ENCODE data around the gene EFCAB12. TPM values are rescaled to one million over a fixed set of nuclear protein-coding genes. Genes with fewer than 3 reads are reported as not detected.
"Not testable (repeated sequence)": the region's sequence is repeated elsewhere in the genome, so short reads cannot be mapped to it uniquely, and the experiment has no call there.

The EFCAB12 gene
- total RNA-seq, 1 donor from 2014 or later = 0.39 TPM

DNA sequence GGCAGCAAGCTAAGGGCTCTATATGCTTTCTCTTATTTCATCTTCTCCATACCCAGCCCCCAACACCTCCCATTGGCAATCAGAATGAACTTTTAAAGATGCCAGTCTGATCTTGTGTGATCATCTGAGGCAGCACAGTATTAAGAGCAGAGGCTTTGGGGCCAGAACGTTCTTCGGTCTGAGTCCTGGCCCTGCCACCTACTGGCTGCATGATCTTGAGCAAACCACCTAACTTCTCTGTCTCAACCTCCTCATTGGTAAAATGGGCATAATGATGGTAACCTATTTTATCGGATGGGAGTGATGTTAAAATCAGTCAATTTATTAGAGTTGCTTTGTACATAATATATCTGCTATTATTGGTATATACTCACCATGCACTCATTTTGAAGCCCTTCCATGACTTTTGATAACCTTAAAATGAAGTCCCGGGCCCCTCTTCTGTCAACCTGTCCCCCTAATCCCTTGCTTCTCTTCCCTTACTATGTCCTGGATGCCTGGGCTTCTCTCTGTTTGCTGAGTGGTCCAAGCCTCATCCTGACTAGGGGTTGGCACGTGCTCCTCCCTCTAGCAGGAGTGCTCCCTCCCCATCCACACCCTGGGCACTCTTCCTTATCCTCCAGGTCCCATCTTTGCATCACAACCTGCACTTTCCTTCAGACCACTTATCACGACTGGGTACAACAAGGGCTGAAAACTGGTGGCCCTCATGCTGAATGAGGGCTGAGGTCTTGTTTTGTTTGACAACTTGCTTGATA lies 6.3 kb downstream of the EFCAB12 start:
- intact Hi-C loops (cut with micrococcal nuclease) = no loop called here

DNA sequence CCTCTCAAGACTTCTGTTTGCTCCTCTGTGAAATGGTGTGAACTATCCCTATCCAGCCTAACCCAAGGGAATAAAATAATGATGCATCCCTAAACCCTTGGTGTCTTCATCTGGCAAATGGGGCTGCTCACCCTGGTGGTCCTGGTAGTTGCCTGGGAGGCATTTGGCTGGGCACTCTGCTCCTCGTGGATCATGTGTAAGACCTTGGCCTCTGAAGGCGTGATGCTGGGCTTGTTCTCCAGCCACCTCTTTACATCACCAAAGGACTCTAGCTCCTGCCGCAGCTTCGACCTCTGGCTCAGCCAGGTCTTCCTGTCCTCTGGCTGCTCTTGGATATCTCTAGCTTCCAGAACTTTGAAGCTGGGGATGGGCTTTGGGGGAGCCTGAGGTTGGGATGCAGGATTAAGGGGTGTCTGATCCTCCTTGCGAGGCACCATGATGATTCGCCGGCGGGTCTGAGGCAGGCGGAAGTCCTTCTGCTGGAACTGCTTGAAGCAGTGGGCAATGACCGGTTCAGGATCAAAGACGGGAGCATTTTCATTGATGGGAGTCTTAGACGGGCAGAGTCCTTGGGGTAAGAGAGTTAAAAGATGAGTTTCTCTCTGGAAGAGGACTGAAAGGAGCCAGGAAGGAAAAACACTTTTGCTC lies 7.1 kb downstream of the EFCAB12 start:
- intact Hi-C loops (cut with micrococcal nuclease) = no loop called here

DNA sequence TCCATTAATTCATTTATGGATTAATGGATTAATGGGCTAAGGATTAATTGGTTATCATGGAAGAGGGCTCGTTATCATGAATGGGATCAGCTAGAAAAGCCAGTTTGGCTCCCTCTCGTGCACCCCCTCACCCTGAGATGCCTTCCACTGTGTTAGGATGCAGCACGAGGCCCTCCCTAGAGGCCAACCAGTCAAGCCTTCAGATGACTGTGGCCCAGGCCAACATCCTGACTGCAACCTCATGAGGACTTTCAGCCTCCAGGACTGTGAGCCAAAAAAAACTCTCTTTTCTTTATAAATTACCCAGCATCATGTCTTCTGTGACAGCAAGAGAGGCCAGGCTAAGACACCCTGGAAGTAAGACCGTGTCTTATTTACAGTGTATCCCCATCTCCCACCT lies 9.0 kb downstream of the EFCAB12 start:
- intact Hi-C loops (cut with micrococcal nuclease) = no loop called here

DNA sequence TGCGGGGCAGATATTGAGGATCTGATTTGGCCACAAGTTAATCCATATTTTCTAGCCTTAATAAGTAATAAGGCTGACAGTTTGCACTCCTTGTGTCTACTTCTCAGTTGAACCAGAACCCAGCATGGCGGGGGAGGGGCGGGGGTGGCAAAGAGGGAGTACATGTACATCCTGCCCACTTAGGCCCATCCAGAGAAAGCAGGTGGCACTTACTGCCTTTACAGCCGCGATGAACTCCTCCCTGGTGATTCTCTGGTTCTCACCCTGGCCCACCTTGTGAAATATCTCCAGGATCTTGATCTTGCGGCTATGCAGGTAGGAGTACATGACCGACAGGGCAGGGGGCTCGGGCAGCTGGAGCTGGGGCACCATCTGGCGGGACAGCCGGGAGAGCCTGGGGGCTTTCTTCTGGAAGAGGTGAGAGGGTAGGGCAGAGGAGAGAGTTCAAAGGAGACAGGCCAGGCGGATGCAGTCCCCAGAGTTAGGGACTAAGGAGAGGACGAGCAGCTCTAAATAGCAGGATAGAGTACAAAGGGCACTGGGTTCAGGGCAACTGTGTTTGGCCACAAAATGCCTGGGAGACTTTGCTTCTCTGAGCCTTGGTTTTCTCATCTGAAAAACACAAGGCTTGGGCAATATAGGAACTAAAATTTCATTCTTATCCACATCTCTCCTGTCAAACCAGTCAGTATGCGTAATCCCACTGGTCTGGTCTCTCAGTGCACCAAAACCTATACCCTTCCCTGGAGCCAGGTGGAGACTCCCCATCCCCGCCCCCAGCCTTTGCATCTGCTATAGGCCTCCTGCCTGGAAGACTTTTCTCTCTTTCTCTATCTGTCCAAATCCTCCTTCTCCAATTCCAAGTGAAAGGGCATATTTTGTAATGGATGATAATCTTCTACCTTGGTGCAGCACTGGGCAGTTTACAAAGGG lies 10.1 kb downstream of the EFCAB12 start:
- intact Hi-C loops (cut with micrococcal nuclease) = no loop called here

DNA sequence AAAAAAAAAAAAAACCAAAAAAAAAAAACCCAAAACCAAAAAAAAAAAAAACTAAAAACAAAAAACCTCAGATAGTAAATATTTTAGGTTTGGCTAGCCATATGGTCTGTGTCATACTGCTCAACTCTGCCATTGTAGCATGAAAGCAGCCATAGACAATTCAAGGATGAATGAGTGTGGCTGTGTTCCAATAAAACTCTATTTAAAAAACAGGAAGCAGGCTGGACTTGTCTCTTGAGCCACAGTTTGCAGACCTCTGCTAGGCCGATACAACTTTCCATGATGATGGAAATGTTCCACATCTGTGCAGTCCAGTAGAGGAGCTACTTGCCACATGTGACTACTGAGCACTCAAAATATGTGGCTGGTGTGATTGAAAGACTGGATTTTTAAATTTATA lies 11.1 kb downstream of the EFCAB12 start:
- intact Hi-C loops (cut with micrococcal nuclease) = no loop called here

DNA sequence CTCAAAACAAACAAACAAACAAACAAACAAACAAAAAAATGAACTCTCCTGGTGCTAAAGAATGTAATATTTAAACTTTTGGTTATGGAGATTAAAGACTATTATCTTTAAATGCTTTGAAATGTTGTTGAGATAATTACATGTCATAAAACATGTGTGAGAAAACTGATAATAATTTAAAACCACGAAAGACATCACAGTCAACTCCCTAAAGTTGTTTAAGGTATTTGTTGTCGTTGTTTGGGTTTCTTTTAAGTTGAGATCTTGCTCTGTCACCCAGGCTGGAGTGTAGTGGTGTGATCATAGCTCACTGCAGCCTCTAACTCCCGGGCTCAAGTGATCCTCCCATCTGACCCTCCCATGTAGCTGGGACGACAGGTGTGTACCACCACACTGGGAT lies 12.0 kb downstream of the EFCAB12 start:
- intact Hi-C loops (cut with micrococcal nuclease) = no loop called here

DNA sequence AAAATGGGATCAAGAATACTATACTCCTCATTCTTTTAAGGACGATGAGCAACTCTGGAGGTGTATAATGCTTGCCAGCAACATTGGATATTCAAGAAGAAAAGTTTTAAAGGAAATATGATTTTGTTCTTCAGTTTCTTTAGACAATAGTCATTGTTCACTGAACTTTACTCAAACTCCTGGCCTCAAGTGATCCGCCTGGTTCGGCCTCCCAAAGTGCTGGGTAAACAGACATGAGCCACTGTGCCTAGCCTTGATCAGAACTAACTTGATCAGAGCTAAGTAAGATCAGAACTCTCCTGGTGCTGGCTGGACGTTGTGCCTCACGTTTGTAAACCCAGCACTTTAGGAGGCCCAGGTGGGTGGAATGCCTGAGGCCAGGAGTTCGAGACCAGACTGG lies 12.6 kb downstream of the EFCAB12 start:
- intact Hi-C loops (cut with micrococcal nuclease) = no loop called here

DNA sequence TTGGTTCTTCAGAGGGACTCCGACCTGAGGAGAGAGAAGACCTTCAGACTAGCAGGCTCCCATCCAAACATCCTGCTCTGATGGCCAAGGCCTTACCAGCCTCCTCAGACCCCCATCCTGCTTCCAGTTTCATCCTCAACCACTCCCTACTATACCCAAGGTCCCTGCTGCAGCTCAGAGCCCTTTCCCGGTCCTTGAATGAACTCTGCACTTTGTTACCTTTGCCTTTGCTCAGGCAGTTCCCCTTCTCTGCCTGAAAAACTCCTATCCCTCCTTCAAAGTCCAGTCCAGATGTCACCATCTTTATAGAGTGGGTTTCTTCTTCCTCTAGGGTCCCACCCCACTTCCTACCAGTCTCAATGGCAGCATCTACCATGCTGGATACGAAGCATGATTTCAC lies 13.1 kb downstream of the EFCAB12 start:
- intact Hi-C loops (cut with micrococcal nuclease) = no loop called here

DNA sequence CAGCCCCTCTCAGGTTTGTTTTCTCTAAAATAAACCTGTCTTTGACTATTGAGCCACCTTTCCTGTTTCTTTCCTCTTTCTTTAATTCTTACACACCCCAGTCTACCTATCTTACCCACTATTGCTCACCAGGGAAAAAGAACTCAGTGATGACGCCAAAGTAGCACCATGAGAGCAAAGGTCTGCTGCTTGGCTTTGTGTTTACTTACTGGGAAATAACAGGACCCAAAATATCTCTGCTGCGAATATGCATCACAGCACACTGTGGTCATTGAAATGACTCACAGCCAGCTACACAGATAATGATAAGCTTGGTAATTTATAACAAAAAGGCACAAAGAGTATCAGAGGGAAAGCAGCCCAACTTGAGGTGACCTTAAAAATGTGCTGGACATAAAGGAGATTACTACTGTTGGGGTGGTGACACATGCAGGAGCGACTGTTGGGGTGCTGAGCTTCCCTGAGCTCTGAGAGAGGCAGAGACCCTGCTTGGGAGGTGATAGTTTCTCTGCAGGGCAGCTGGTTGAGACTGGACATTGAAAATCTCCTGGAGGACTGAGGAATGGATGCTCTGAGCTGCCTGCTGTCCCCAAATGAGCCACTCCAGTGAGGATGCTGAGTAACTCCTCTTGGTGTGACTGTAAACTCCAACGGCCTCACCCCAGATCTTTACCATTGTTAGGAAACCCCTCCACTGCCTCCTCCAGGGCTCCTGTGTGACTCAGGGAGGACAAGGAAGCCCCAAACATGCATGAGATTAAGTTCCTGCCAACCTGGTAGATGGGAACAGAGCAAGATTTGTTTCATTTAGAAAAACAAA lies 14.5 kb downstream of the EFCAB12 start:
- intact Hi-C loops (cut with micrococcal nuclease) = no loop called here

DNA sequence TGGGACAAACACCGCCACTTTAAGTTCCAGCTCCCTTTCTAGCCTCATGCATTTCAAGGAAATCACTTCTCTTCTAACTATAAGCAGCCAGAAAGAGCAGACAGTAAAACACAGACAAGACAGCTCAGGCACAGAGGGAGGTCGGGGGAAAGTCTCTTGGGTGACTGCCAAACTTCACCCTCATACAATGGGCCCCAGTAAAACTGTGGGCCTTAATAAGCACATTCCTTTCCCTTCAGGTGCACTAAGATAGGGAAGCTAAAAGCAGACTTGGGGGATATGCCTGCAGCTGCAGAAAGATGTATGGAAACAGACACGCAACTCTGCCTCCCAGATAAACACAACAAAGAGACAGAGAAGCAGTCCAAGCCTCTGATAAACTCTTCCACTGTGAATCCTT lies 15.2 kb downstream of the EFCAB12 start:
- intact Hi-C loops (cut with micrococcal nuclease) = not testable (repeated sequence)

DNA sequence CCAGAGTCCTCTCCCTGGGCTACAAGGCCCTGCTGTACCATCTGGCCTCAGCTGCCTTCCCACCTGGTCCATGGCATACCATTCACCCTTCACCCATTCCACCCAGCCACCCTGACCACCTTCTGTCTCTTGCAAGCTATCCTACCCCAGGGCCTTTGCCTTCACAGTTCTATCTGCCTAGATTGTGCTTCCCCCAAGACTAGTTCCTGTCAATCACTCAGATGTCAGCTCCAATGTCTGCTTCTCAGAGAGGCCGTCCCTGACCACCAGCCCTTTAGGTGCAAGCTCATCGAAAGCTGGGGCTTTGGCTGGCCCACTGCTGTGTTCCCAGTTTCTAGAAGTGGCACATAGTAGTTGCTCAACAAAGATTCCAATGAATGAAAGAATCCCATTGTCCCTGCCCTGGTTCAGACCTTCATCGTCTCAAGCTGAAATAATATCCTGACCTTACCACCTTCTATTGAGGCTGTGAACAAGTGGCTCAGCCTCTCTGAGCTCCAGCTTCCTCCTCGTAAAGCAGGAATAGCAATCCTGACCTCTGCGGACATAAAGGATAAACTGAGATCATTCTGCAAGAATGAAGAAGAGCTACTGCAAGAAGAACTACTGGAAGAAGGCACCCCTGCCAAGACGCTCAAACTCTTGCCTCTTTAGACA lies 15.8 kb downstream of the EFCAB12 start:
- intact Hi-C loops (cut with micrococcal nuclease) = no loop called here

DNA sequence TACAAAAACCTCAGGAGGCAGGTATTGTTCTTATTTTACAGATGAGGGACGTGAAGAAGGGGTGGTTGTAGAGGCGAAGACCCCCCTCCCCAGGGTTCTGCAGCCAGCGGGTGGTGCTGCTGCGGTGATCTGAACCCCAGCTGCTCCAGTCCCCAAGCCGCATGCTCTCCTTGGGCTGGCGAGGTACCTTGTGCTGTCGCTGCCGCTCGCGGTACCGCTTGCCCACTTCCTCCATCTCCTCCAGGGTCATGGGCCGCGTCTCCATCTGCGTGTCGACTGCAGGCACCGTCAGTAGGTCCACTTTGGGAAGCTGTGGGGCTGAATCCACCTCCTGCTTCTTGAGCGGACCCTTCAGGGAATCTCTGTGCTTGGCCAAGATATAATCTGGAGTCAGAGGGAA lies 17.5 kb downstream of the EFCAB12 start:
- intact Hi-C loops (cut with micrococcal nuclease) = no loop called here

DNA sequence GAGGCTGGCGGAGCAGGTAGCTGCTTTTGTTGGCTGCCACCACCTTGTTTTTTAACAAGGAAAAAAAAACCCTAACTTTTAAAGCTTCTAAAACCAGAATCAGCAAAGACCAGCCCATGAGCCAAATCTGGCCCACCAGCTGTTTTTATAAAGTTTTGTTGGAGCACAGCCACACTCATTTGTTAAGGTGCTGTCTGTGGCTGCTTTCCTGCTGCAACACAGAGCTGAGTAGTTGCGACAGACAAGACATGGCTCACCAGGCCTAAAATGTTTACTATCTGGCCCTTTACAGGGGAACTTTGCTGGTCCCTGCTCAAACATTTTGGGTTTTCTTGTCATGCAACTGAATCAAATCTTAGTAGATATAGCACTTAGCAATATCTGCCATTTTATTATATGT lies 18.9 kb downstream of the EFCAB12 start:
- intact Hi-C loops (cut with micrococcal nuclease) = no loop called here

DNA sequence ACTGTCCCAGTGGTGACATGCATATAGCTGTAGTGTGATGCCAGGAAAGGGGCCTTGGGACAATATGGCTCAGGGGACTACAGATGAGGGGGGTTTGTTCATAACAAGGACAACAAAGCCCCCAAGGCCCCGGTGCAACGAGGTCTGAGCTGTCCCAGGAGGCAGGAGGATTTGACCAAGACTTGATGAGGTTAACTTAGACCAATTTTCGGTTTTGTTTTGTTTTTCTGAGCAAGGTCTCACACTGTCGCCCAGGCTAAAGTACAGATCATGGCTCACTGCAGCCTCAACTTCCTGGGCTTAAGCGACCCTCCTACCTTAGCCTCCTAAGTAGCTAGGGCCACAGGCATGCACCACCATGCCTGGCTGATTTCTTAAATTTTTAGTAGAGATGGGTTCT lies 23.8 kb downstream of the EFCAB12 start:
- intact Hi-C loops (cut with micrococcal nuclease) = no loop called here

DNA sequence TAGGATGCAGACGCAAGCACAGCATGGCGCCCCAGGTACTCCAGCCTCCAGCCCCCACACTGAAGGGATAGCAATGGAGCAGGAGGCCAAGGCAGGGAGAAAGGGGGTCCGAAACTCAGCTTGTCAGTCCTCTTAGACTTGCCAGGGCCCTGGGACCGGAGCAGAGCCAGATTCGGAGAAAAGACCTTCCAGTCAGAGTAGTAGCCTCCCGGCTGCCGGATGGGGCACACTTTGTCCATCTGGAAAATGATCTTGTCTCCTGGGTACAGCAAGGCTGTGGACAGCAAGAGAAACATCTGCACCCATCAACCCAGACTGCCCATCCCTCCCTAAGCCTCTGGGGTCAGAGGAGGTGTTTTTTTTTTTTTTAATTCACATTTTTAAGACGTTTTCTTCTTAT lies 24.3 kb downstream of the EFCAB12 start:
- intact Hi-C loops (cut with micrococcal nuclease) = no loop called here

DNA sequence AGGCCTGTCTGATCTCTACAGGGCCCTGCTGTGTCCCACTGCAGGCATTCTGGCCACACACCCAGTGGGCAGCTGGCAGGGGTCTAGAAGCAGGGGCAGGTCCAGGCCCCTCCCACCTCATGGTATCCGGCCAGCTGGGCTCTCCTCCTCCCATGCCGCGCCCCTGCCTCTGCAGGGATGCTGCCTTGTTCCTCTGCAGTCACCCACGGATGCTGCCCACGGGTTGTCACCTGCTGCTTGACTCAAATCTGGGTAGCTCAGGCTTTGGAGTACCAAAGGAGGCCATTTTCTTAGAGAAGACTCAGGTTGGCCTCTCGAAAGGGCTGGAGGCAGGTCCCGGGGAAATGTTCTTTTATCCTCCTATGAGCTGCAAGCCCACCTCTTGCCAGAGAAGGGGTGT lies 25.0 kb downstream of the EFCAB12 start:
- intact Hi-C loops (cut with micrococcal nuclease) = no loop called here

DNA sequence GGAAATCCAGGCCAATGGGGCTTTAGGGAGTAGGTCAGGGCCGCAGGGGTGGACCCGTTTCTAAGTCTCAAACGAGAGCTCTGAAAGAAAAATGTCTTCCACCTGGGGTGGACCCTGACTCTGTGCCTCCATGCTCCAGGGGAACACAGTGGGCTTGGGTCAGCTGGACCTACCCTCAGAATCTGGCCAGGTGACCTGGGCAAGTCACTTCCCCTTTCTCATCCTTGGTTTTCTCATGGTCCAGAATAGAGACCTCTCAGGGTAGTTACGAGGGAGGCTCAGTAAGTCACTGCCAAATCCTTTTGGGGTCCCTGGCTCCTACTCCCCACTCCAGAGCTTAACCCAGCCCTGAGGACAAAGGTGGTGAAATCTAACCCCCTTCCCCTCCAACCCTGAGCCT lies 25.8 kb downstream of the EFCAB12 start:
- intact Hi-C loops (cut with micrococcal nuclease) = no loop called here

DNA sequence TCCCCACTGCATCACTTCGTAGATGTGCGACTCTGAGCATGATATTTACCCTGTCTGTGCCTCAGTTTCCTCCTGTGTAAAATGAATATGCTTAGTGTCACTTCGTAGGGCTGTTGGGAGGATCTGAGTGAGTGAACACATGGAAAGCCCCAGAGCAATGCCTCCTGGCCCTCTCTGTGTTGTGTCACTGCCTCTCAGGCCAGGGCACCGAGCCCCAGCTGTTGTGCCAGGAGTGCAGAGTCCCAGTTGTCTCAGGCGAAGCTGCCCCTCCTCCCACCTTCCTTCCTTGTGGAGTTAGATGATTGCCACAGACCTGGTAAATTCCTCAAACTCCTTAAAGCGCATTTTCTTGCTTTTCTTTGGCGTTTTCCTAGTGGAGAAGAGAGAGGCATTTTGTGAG lies 26.2 kb downstream of the EFCAB12 start:
- intact Hi-C loops (cut with micrococcal nuclease) = no loop called here

DNA sequence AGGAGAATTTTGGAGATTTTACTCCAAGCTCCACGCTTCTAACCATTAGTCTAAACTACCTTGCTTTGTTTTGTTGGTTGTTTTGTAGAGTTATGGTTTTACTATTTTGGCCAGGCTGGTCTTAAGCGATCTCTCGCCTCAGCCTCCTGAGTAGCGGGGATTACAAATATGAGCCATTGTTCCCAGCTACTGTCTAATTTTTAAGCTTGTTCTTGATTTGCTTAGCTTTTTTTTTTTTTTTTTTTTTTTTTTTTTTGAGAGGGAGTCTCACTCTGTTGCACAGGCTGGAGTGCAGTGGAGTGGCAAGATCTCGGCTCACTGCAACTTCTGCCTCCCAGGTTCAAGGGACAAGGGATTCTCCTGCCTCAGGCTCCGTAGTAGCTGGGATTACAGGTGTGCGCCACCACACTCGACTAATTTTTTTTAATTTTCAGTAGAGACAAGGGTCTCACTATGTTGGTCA lies 28.5 kb downstream of the EFCAB12 start:
- intact Hi-C loops (cut with micrococcal nuclease) = loop anchor here (1.0 to 2.0 kb wide), 5 partner anchors 28 to 373 kb away; partner anchors contain the start of genes EFCAB12, IFT122 and ISY1

DNA sequence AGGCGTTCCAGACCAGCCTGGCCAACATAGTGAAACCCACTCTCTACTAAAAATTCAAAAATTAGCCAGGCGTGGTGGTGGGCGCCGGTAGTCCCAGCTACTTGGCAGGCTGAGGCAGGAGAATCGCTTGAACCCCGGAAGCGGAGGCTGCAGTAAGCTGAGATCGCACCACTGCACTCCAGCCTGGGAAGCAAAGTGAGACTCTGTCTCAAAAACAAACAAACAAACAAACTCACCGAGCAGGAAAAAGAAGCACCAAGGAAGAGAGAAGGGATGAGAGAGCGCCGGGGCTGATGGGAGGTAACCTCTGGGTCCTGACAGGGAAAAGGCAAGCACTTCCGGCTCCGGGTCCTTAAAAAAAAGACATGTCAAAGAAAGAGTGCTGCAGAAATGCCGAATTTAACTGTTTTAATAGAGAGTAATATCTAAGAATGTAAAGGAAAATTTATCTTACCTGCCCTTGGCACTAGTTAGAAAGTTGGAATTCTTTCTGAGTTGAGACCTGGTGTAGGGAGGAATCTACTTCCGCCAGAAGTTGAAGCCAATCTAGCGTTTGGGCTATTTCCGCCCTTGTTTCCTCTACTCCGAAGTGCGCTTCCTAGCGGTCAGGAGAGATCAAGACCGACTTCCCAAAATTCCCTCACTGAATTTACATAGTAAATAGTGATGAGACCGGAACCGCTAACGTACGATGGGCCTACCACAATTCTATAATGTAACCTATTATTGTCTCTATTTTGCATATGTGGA lies 29.1 kb downstream of the EFCAB12 start:
- intact Hi-C loops (cut with micrococcal nuclease) = loop anchor here (1.0 to 2.0 kb wide), 5 partner anchors 29 to 373 kb away; partner anchors contain the start of genes EFCAB12, IFT122 and ISY1

All from T-helper 2 cell treated with Interferon-gamma antibody and Interleukin-4, amounts not matched to agents 100 ng/mL and 5 ng/mL, for 36 hours (primary cell).